H1 (cell line): ENCODE measurements around the gene FHIT.

Experiments used
- BRCA1 ChIP-seq: IDR thresholded peaks from 2 replicates; pipeline ENCODE4 v1.6.1; 2012; ENCODE audit warnings: low read depth, low read length, improper control_type of control experiment
- CEBPB ChIP-seq: IDR thresholded peaks from 2 replicates; pipeline ENCODE4 v1.6.1; 2012; ENCODE audit warnings: low read depth, low read length
- EP300 ChIP-seq, 2 experiments: IDR thresholded peaks; 1 replicate in 1 of 2; 2 replicates in 1 of 2; pipeline ENCODE4 v1.6.1; 2011 to 2012; ENCODE audit warnings: low read depth in 2 of 2, low read length in 2 of 2, mild to moderate bottlenecking in 2 of 2, borderline replicate concordance in 1 of 2, inconsistent platforms in 1 of 2, moderate library complexity in 1 of 2
- POLR2A ChIP-seq, 2 experiments: IDR thresholded peaks; 1 replicate in 1 of 2; 2 replicates in 1 of 2; pipeline ENCODE4 v1.6.1; 2011; ENCODE audit warnings: low read depth in 2 of 2, low read length in 2 of 2, mild to moderate bottlenecking in 2 of 2; ENCODE audit errors: control extremely low read depth in 1 of 2
- TF ChIP-seq, protein P1 (sequence below): IDR thresholded peaks from 2 replicates; pipeline ENCODE4 v1.6.1; 2011; ENCODE audit warnings: low read depth, mild to moderate bottlenecking, low read length; ENCODE audit not compliant: insufficient read depth

DNA sequence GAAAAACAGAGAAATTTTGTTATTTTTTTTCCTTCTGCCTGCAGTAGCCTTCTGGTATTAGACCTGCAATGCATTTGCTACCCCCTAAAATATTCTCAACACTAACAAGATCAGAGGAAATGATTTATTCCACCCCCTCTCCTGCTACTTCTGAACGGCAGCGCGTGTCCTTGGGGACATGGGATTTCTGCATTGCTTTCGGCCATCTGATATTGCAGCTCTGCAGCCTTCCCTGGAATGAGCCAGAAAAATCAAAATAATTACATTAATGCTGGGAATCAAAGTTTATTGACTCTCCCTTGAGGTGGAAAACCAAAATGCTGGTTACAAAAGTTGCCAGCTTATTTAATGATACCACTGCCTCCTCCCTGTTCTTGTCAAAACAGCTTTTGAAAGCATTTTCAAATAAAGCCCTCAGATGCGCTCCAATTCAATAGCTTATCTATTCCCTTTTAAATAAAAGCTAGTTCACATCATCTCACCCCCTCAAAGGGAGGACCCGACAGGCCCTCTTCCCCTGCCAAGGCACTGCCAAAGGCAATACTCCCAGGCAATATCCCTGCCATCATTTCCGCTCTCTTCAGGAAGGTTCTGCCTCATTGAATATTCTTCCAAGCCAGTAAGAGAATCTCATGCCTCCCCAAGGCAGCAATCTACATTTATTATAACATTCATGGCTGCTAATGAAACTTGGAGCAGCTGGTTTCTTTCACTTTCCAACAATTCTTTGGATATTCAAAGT is 96.6 kb downstream of the FHIT start:
- no peak for TF ChIP-seq POLR2A (IDR thresholded peaks at IDR 0.05; ENCODE audit: control extremely low read depth in 1 of 2, low read depth in 2 of 2, low read length in 2 of 2)
- TF ChIP-seq CEBPB, result no peak
- TF ChIP-seq, protein P1, sequence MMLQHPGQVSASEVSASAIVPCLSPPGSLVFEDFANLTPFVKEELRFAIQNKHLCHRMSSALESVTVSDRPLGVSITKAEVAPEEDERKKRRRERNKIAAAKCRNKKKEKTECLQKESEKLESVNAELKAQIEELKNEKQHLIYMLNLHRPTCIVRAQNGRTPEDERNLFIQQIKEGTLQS, result no peak
- no peak for TF ChIP-seq EP300 (IDR thresholded peaks at IDR 0.05; ENCODE audit: borderline replicate concordance in 1 of 2, low read depth in 2 of 2, low read length in 2 of 2)
- no peak for TF ChIP-seq BRCA1
